Right ventricle myocardium inferior (tissue), 1 donor: ENCODE data around the gene FAIM2. TPM values are rescaled to one million over a fixed set of nuclear protein-coding genes. Genes with fewer than 3 reads are reported as not detected.
"Not testable (repeated sequence)": the region's sequence is repeated elsewhere in the genome, so short reads cannot be mapped to it uniquely, and the experiment has no call there.

ENCODE experiments used
- ATAC-seq: fragments of 200-7000 bp; cut with Tn5 transposase; one replicate; pipeline ENCODE4 v1.9.1; 2020; ENCODE audit warnings: mild to moderate bottlenecking, moderate library complexity
- DNase-seq: peaks from one replicate; pipeline ENCODE4 v3.0.0; 2021; ENCODE audit errors: missing footprints
- intact Hi-C: fragments of 100-400 bp; cut with DNase I; formaldehyde crosslinking; loops from one replicate; pipeline ENCODE4 v1.11.0; 2022
- total RNA-seq: library from RNA; stranded (reverse); fragmentation: NEBNext Ultra II Directional; extraction: Animal tissue kit (Norgen Biotek cat#: 25700); gene quantifications from one replicate; pipeline ENCODE4 v1.2.1, GENCODE V29; 2021
- donor health status: DM: no; HTN: yes; CAD: no; lungs with severe emphysema.

FAIM2 gene
- total RNA-seq, 1 donor from 2014 or later, result 20.5 TPM

DNA sequence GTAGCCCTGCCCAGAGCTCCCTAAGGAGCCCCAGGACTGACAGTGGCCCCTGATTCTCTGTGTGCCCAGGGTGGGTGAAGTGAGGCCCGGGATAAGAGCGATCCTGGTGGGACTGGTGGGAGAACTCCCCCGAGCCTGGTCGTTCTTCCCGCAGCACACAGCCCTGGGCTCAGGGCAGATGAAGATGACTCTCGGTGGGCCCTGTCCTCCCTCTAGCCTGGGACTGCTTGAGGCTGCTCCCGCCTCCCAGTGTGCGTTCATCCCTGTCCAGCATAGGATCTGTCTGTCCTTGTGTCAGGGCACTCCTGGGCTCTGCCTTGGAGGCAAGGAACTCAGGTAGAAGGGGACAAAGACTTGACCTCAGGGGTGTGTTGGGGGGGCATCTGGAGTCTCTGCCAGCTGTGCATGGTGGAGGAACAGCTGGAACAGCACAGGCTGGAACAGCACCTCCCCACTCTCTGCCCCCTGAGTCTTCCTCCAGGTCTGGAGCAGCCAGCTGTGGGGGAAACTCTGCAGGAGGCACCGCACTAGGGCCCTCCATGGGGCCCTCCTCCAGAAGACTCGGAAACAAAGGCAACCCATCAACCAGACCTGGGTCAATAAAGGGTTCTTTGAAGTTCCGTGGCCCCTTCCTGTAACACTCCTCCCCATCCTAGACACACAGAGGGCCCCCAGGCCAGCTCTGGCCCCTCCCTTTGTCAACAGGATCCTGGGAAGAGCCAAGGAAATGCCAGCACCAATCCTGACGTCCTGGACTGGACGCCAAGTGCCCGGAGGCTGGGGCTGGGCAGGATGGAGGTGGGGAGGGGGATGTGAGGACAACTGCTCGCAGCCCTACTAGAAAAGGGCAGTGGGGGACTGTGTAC lies 15.9 kb downstream of the FAIM2 start:
- no peak for DNase-seq
- no peak for ATAC-seq
- intact Hi-C loops, result no loop called here

GRCh38 chr12:49887091-49887490 lies 16.6 kb downstream of the FAIM2 start:
- ATAC-seq (no peak), DNase-seq (no peak)
- intact Hi-C loops, result no loop called here

DNA sequence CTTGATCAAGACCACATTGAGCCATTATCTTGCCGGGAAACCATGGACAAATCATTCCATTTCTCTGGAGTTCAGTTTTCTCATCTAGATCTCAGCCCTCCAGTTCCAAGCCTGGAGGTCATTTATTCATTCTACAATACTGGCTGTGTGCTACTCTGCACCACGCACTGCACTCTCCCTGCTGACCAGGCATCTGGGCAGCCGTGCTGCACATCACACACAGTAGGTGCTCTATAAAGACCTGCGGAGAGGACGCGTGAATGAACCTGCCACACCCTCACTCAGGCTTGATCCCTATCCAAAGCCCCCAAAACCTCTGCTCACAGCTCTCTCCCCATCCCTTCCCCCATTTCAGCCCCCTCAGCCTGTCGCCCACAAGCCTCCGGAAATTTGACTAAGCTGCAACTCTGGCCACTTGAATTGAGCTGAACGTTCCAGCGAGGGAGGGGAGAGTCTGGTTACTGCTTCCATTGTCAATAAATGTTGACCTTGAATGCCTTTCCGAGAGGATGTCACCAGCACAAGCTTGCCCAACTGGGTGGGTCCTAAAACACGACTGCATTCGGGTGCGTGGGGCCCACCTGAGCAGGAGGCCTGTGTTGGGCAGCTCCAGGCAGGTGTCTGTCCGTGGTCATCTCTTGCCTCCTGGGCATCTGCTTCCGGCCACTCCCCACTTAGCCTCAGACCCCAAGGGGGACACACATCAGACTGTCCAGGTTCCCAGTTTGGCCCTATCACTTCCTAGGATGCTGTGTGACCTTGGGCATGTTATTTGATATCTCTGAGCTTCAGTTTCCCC lies 17.8 kb downstream of the FAIM2 start:
- ATAC-seq, result no peak
- intact Hi-C loops, result no loop called here
- DNase-seq, result no peak

DNA sequence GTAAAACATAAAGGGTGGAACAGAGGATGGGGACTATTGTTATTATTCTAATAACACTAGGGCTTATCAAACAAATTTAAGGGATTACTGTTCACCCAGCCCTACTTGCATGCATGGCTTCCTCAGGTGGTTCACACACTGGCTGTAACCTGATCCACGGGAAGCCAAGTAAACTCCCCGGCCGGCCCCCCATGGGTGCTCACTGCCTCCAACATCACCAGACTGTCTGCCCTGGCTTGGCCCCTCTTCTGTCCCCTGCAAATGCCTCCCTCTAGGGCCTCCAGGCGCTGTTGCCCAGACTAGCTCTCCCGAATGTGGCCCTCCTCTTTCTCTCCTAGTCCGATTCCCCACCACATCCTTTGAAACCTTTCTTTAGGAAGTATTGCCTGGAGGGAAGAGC lies 18.6 kb downstream of the FAIM2 start:
- DNase-seq, result no peak
- ATAC-seq, result no peak
- intact Hi-C loops, result no loop called here

- intact Hi-C loops, result no loop called here
- ATAC-seq, result no peak
- DNase-seq, result no peak
Observed at GRCh38 chr12:49882851-49883464, 20.7 kb downstream of the FAIM2 start.

DNA sequence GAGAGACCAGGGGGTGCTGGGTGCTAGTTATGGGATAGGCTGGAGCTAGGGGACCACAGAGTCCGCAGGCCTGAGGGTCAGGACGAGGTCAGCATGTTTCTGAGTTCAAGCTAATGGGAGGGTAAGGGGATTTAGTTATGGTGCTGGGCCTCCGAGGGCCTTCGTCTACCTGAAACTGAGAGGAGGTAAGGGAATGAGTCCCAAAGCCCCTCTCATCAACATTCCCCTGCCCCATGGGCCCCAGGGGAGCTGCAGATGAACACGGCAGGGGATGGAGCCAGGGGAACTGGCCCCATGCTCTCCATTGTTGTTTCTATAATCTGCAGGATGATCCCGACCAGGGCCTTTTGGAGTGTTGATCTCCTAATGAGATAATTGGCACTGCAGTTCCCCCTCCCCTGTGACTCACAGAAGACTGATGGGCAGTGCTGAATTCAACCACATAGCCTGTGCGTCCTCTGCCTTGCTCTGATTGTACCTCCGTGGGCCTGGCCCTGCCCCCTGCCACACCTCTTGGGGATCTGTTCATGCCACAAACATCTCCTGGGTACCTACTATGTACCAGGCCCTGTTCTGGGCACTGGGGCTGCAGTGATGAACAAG lies 21.4 kb downstream of the FAIM2 start:
- intact Hi-C loops, result no loop called here
- no peak for DNase-seq
- ATAC-seq, result no peak

GRCh38 chr12:49881415-49882247 lies 22.1 kb downstream of the FAIM2 start:
- ATAC-seq (no peak), DNase-seq (no peak)
- intact Hi-C loops, result no loop called here

- intact Hi-C loops, result no loop called here
- ATAC-seq, result no peak
- DNase-seq, result no peak
Observed at GRCh38 chr12:49880756-49881414, 22.8 kb downstream of the FAIM2 start.

DNA sequence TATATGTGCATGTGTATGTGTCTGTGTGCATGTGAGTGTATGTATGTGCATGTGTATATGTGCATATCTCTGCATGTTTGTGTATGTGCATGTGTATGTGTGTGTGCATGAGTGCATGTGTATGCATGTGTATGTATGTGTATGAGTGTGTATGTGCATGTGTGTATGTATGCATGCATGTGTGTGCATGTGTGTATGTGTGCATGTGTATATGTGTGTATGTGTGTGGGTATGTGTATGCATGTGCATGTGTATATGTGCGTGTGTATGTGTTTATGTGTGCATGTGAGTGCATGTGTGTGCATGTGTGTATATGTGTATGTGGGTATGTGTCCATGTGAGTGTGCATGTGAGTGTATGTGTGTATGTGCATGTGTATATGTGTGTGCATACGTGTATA lies 24.6 kb downstream of the FAIM2 start:
- ATAC-seq, intact Hi-C loops, DNase-seq: not testable (repeated sequence)

GRCh38 chr12:49878021-49878420 lies 25.7 kb downstream of the FAIM2 start:
- no peak for ATAC-seq
- intact Hi-C loops, result no loop called here

GRCh38 chr12:49877066-49877465 lies 26.6 kb downstream of the FAIM2 start:
- ATAC-seq (no peak), DNase-seq (no peak)
- intact Hi-C loops, result no loop called here

More at GRCh38 chr12:49878021-49878420, 25.7 kb downstream of the FAIM2 start:
- no peak for DNase-seq

DNA sequence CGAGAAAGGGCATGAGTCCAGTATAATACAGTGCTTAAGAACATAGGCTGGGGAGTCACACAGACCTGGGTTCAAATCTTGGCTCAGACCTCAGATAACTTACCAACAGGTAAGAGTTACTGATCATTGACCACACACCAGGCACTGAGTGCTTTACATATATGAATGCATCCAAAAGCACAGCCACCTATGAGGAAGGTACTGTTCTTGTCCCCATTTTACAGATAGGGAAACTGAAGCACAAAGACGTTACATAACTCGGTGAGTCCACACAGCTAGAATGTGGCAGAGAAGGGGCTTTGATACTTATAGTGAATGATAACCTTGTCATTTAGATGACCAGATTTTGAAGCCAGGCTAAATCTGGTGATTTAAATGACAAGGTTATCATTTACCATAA lies 27.6 kb downstream of the FAIM2 start:
- intact Hi-C loops, result no loop called here
- DNase-seq (no peak), ATAC-seq (no peak)

- intact Hi-C loops, result no loop called here
- no peak for DNase-seq
- no peak for ATAC-seq
Observed at GRCh38 chr12:49875115-49875720, 28.5 kb downstream of the FAIM2 start.

- ATAC-seq (no peak), DNase-seq (no peak)
- intact Hi-C loops, result no loop called here
Observed at GRCh38 chr12:49874142-49874897, 29.4 kb downstream of the FAIM2 start.

DNA sequence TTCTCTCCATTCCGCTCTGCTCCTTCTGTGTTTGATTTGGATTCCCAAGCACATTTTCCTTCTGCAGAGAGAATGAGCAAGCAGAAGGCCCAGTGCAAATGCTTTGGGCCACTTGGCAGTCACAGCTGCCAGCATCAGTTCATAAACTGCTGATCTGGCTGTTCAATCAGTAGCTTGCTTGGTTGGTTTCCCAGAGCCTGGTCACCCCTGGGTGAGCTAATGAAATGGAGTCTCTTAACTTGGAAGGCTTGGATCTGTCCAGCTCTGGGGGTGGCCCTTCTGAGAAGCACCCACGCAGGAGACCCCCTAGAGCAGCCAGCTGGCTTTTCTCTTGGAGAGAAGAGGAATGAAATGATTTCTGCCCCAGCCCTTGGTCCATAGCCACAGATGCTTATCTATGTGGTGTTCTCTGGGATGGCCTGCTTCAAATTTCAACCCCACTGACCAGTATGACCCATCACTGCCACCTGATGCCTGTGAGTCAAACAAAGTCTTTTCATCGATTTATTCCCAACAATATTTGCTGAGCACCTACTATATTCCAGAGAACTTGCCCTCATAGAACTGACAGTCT lies 30.3 kb downstream of the FAIM2 start:
- intact Hi-C loops, result no loop called here
- ATAC-seq, result no peak
- no peak for DNase-seq

DNA sequence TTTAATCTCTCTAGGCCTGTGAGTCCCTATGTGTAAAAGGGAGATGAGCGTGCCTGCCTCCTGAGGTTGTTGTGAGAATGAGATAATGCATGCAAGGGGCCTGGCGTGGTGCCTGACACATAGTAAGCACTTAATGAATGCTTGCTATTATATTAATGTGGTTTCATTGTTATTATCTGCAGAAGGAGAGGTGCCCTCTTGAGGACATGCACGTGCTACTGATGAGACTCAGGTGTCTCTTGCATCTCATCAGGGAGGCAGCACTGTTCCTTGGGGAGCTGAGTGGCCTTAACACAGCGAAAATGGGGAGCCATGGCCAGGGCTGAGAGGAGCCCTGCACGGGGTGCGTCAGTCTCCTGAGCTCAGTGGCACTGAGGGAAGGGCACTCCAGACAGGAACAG lies 30.9 kb downstream of the FAIM2 start:
- no peak for DNase-seq

DNA sequence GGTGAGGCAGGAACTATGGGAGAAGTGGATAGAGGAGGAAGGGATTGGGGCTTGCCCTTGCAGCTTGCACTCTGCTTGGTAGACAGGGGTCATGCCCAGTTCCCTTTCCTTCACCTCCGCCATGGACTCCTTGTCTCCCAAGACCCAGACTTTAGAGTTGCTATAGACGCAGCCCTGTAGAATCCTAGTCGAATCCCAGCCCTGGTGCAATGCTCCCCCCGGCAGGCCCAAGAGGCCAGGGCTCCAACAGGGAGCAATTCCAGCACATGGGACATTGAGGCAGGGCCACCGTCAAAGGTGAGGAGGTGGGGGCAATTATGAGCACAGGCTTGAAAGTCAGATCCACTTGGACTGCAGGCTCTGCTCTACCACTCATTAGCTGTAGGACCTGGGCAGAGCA lies 31.3 kb downstream of the FAIM2 start:
- ATAC-seq, result no peak
- no peak for DNase-seq
- intact Hi-C loops, result no loop called here

More for the DNA sequence above, 30.9 kb downstream of the FAIM2 start:
- intact Hi-C loops, result no loop called here
- ATAC-seq, result no peak
